GM12878 (cell line): ENCODE measurements around the gene MN1. TPM values are rescaled to one million over a fixed set of nuclear protein-coding genes. Genes with fewer than 3 reads are reported as not detected.

Source experiments
- HCFC1 ChIP-seq: fragments of 150-350 bp; IDR thresholded peaks from 2 replicates; pipeline ENCODE4 v1.6.1; 2014; ENCODE audit warnings: low read length
- NFYA ChIP-seq: IDR thresholded peaks from 2 replicates; pipeline ENCODE4 v1.6.1; 2011; ENCODE audit warnings: low read depth, mild to moderate bottlenecking, low read length, improper control_type of control experiment, borderline replicate concordance
- RB1 ChIP-seq: fragments of 450-650 bp; formaldehyde crosslinking; IDR thresholded peaks from 2 replicates; pipeline ENCODE4 v1.6.1; 2017; ENCODE audit warnings: mild to moderate bottlenecking, borderline replicate concordance
- SUZ12 ChIP-seq: fragments of 200-600 bp; sonication (generic); IDR thresholded peaks from one replicate; pipeline ENCODE4 v1.6.1; 2018; ENCODE audit warnings: antibody characterized with exemption, mild to moderate bottlenecking; ENCODE audit not compliant: unreplicated experiment
- ZNF687 ChIP-seq: fragments of 450-650 bp; IDR thresholded peaks from 2 replicates; pipeline ENCODE4 v1.6.1; 2017; ENCODE audit warnings: mild to moderate bottlenecking, moderate library complexity
- polyA plus RNA-seq, 11 experiments: library from polyadenylated mRNA; depleted of rRNA in 4 of 11; unstranded in 6 of 11; stranded (reverse) in 5 of 11; fragments of >200 nt; fragmentation: Nextera tagmentation in 4 of 11; fragmentation: Illumina TruSeq in 1 of 11; extraction: Ambion mirVana in 4 of 11; extraction: Trizol in 1 of 11; gene quantifications; 1 replicate in 1 of 11; 2 replicates in 10 of 11; pipeline versions ENCODE4 v1.2.1 to v1.2.3, GENCODE V29; 2011 to 2016; ENCODE audit warnings: inconsistent platforms in 2 of 11, missing spikeins in 2 of 11, low read depth in 1 of 11
- total RNA-seq, 4 experiments: library from RNA; depleted of rRNA in 3 of 4; stranded (reverse); fragments of >200 nt in 3 of 4; fragmentation: Illumina TruSeq in 1 of 4; extraction: Trizol in 1 of 4; gene quantifications; 2 replicates each; pipeline versions ENCODE4 v1.2.1 to v1.2.3, GENCODE V29; 2013 to 2021

Gene MN1
- total and polyA plus RNA-seq, 10 of the 15 experiments (the other 5 are each of a cell fraction or from before 2014, with no cell fraction given), result under 0.01 to 0.24 (median 0.03) TPM; not detected in 3

DNA sequence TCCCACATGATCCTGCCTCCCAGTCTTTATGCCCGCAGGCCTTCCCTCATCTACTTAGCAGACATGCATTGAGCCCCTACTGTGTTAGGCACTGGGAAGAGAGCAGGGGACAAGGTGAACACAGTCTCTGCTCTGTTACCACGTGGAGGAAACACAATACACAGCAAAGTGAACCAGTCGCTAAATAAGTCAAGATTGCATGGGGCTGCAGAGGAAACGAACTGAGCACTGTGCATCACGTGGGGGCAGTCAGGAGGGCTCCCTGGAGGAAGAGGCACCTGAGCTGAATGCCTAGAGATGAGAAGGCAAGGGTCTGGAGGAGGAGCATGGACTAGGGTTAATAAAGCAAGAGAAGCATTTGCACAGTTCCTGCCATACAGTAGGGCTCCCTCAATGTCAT lies 102.7 kb downstream of the MN1 start (continued):
- TF ChIP-seq ZNF687 (no peak), NFYA (no peak), SUZ12 (no peak), RB1 (no peak), HCFC1 (no peak)

Other genes starting within 250 kb of the MN1 start
- gene PITPNB, start 117.5 kb upstream of the MN1 start, total RNA-seq (2014; rRNA removed), result 19.7 and 20.1 TPM in 2 replicates
- gene PITPNB, start 117.5 kb upstream of the MN1 start, total RNA-seq (2014; rRNA removed; fragmentation: Illumina TruSeq; extraction: Trizol), result 24.8 and 25.4 TPM in 2 replicates
- gene PITPNB, start 117.5 kb upstream of the MN1 start, total RNA-seq (2021), result 73.0 and 75.9 TPM in 2 replicates
- 76.4 and 76.9 TPM in 2 replicates for gene PITPNB, start 117.5 kb upstream of the MN1 start, polyA plus RNA-seq (2011; rRNA removed)
- 76.1 and 97.2 TPM in 2 replicates for gene PITPNB, start 117.5 kb upstream of the MN1 start, polyA plus RNA-seq (2014; fragmentation: Illumina TruSeq; extraction: Trizol)
- gene PITPNB, start 117.5 kb upstream of the MN1 start, polyA plus RNA-seq (2014; fragmentation: Nextera tagmentation; extraction: Ambion mirVana), result 10 to 100 TPM; 43.5 to 52.8 TPM
- gene PITPNB, start 117.5 kb upstream of the MN1 start, polyA plus RNA-seq (2014; rRNA removed), result 47.0 and 53.9 TPM in 2 replicates
- 100 to 1,000 TPM; 109 to 116 TPM for gene PITPNB, start 117.5 kb upstream of the MN1 start, polyA plus RNA-seq (2016; fragmentation: Nextera tagmentation; extraction: Ambion mirVana)